ENCODE results near the gene EYS.

EYS gene

DNA sequence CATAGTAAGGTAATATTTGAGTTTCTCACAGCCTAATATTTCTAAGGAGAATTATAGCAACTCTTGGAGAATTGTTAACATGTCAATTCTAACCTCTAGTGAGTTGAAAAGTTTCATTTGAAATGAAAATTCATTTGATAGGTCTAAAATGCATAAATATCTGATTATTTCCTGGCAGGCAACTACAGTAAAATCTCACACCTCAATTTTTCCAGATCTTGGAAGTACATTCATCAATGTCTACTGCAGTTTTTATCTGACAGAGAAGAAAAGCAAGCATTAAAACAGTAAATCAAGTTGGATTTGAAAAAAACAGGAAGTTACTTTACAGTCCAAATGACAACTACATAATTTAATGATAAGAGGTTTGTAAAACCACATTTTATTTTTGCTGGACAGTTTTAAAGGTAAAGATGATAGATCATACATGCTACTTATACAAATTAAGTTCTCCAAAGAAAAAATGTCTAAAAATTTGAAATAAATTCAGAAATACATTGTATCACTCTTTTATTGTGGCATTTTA is 631.3 kb downstream of the EYS start:
- no peak overlapping the region for H3K27ac ChIP-seq
- TF ChIP-seq, protein P1, sequence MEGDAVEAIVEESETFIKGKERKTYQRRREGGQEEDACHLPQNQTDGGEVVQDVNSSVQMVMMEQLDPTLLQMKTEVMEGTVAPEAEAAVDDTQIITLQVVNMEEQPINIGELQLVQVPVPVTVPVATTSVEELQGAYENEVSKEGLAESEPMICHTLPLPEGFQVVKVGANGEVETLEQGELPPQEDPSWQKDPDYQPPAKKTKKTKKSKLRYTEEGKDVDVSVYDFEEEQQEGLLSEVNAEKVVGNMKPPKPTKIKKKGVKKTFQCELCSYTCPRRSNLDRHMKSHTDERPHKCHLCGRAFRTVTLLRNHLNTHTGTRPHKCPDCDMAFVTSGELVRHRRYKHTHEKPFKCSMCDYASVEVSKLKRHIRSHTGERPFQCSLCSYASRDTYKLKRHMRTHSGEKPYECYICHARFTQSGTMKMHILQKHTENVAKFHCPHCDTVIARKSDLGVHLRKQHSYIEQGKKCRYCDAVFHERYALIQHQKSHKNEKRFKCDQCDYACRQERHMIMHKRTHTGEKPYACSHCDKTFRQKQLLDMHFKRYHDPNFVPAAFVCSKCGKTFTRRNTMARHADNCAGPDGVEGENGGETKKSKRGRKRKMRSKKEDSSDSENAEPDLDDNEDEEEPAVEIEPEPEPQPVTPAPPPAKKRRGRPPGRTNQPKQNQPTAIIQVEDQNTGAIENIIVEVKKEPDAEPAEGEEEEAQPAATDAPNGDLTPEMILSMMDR (conservative IDR thresholded peaks at IDR 0.05): no peak

DNA sequence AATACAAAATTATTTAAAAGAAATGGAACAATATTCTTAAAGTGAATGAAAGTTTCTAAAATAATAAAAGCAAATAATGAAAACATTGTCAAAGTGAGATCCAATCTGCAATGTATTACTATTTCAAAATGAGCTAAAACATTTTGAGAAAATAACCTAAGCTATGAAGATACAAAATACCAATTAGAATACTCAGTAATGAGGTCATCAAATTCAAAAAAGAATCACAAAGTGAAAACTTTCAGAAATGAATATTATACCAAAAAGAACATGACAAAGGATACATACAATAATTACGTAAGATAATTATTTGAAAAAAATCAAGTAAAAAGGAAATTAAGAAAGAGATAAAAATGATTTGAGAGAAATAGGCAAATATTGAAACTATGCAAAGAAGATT is 634.5 kb downstream of the EYS start:
- H3K27ac ChIP-seq: no peak overlapping the region
- TF ChIP-seq, protein P1 (conservative IDR thresholded peaks at IDR 0.05): no peak

DNA sequence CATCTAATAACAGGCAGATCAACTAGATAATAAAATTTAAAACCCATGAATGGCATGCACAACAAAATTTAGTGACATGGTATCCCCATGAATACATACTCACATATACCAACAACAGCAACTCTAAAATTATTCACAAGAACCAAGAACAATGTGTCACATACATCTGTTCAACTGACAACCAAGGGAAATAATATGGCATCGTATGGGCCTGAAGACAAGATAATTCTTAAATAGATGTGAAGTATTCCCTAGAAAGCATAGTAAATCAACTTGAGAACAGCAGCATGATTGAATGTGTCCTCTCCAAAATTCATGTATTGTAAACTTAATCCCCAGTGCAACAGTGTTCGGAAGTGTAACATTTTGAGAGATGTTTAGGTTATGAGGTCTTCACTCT is 635.5 kb downstream of the EYS start:
- H3K27ac ChIP-seq: no peak overlapping the region
- TF ChIP-seq, protein P1 (conservative IDR thresholded peaks at IDR 0.05): no peak

DNA sequence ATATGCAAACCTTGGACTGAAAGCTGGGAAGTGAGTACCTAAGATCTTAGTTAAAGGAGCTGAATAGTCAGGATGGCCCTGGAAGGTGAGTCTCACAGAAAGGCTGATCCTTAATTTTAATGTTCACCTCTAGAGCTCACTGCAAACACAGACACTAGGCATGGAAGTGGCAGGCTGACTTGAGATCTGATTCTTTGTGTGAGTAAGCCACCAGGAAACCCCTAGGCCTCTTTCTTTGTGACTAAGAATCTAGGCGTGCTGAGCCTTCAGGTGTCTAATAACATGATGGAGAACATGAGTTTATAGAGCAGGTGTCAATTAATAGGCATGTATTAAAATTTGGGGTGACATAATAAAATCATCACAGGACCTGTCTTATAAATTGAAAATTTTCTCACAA is 642.2 kb downstream of the EYS start:
- TF ChIP-seq, protein P1 (conservative IDR thresholded peaks at IDR 0.05): no peak
- H3K27ac ChIP-seq: no peak overlapping the region

DNA sequence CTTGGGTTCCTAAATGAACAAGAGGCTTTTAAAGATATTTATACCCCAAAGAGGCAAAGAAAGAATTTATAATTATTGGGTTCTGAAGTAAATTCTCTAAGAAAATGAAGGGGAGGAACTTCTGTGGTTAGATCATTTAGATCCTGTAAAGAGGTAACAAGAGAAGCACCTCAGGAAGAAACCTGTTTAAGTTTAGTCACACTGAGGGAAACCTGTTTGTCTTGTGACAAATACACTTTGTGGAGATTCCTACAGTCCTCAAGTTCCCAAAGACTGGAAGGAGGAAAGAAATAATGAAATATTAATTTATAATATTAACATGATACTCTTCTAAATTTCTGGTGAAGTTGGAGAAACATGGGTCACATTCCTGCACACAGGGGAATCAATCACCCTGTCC is 647.5 kb downstream of the EYS start:
- no peak overlapping the region for H3K27ac ChIP-seq
- TF ChIP-seq, protein P1 (conservative IDR thresholded peaks at IDR 0.05): no peak

DNA sequence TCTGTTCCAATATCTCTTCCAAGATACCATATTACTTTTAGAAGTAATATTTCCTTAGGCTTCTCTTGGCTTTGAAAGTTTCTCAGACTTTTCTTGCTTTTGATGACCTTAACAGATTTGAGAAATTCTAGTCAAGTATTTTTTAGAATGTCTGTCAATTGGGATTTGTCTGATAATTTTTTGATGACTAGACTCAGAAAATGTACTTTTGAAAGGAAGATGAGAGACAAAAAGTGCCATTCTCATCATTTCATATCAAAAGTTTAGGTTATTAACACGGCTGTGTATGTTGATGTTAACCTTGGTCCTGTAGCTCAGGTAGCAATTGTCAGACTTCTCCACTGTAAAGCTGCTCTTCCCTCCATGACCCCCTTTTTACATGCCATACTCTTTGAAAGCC is 651.5 kb downstream of the EYS start:
- no peak overlapping the region for H3K27ac ChIP-seq
- TF ChIP-seq, protein P1 (conservative IDR thresholded peaks at IDR 0.05): no peak

DNA sequence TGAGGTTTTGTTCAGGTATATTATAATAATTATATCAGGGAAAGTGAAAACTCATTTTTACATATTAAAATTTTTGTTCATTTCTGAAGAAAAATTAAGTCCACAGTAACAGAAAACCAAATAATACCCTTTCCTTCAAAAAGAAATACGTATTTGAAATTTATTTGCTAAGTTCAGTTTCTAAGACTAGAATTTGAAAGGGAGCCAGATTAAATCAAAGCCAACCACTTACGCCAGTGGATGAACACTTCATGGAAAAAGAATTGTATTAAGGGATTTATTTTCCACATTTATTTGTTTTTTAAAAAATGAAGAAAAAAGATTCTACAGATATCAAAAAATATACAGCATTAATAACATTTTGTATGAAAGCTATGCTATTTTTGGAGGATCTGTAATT is 654.4 kb downstream of the EYS start:
- TF ChIP-seq, protein P1 (conservative IDR thresholded peaks at IDR 0.05): no peak
- H3K27ac ChIP-seq: no peak overlapping the region

Data from VCaP (cell line).